CD4-positive, alpha-beta T cell (primary cell): ENCODE data around the gene PCCA. TPM values are rescaled to one million over a fixed set of nuclear protein-coding genes. Genes with fewer than 3 reads are reported as not detected.

Source experiments
- ATAC-seq: fragments of 200-7000 bp; cut with Tn5 transposase; one replicate; pipeline ENCODE4 v1.10.0; 2022; ENCODE audit warnings: mild to moderate bottlenecking; ENCODE audit not compliant: poor library complexity
- CTCF ChIA-PET: fragments of 350-600 bp; sonication (Branson Sonifier 250); formaldehyde crosslinking; loops from one replicate; lab custom pipeline; 2021; ENCODE audit warnings: antibody characterized with exemption, inconsistent platforms; lab: Charles Lee
- POLR2A ChIA-PET: fragments of 350-600 bp; sonication (Branson Sonifier 250); formaldehyde crosslinking; loops from one replicate; lab custom pipeline; 2021; ENCODE audit warnings: antibody characterized with exemption, inconsistent platforms; lab: Charles Lee
- DNase-seq, 14 experiments: peaks; one replicate each; pipeline ENCODE4 v3.0.0-alpha.2; 2013 to 2020; ENCODE audit warnings: mixed read lengths in 2 of 14
- H3K27ac ChIP-seq, 2 donors: one replicate each; pipeline versions ENCODE4 v1.5.1 to v1.7.0; 2013; ENCODE audit warnings: low read length in 2 of 2, low read depth in 1 of 2, mild to moderate bottlenecking in 1 of 2
- H3K27me3 ChIP-seq, 2 experiments: 1 replicate in 1 of 2; 2 replicates in 1 of 2; pipeline versions ENCODE4 v1.6.1 to v1.7.0; 2013; ENCODE audit warnings: low read length in 2 of 2, control low read depth in 1 of 2, mild to moderate bottlenecking in 1 of 2, moderate library complexity in 1 of 2; ENCODE audit not compliant: insufficient read depth in 2 of 2, control insufficient read depth in 1 of 2
- H3K36me3 ChIP-seq: one replicate; pipeline ENCODE4 v1.6.1; 2013; ENCODE audit warnings: low read length, control low read depth; ENCODE audit not compliant: insufficient read depth
- H3K4me1 ChIP-seq: one replicate; pipeline ENCODE4 v1.6.1; 2013; ENCODE audit warnings: low read length, control low read depth; ENCODE audit not compliant: insufficient read depth
- H3K4me3 ChIP-seq: one replicate; pipeline ENCODE4 v1.5.1; 2013; ENCODE audit warnings: mild to moderate bottlenecking, low read length, moderate library complexity
- H3K9me3 ChIP-seq, 2 experiments: 1 replicate in 1 of 2; 2 replicates in 1 of 2; pipeline versions ENCODE4 v1.6.1 to v1.7.0; 2013; ENCODE audit warnings: low read length in 2 of 2, mild to moderate bottlenecking in 2 of 2, control low read depth in 1 of 2, moderate library complexity in 1 of 2; ENCODE audit not compliant: control insufficient read depth in 1 of 2, insufficient read depth in 1 of 2
- H3K27ac Mint-ChIP-seq: one replicate; pipeline ENCODE4 v1.8.0; 2020; ENCODE audit warnings: mixed read lengths
- H3K27me3 Mint-ChIP-seq: one replicate; pipeline ENCODE4 v1.8.0; 2021; ENCODE audit warnings: mixed read lengths
- H3K36me3 Mint-ChIP-seq: one replicate; pipeline ENCODE4 v1.8.0; 2021; ENCODE audit warnings: low read depth, mixed read lengths
- H3K4me1 Mint-ChIP-seq: one replicate; pipeline ENCODE4 v1.8.0; 2021; ENCODE audit warnings: low read depth, mixed read lengths
- H3K4me3 Mint-ChIP-seq: one replicate; pipeline ENCODE4 v1.8.0; 2020; ENCODE audit warnings: mild to moderate bottlenecking, mixed read lengths
- H3K9me3 Mint-ChIP-seq: one replicate; pipeline ENCODE4 v1.8.0; 2020; ENCODE audit warnings: mixed read lengths
- CTCF ChIP-seq: fragments of 200-600 bp; IDR thresholded peaks from one replicate; pipeline ENCODE4 v1.8.0; 2022; ENCODE audit warnings: antibody characterized with exemption, mild to moderate bottlenecking
- intact Hi-C, 2 experiments: fragments of 100-400 bp; cut with DNase I in 1 of 2; cut with micrococcal nuclease in 1 of 2; formaldehyde crosslinking; loops; one replicate each; pipeline versions ENCODE4 v1.15.1 to v1.9.0; 2023 to 2025; cut with DNase I, micrococcal nuclease
- total RNA-seq, 174 experiments: library from RNA in 2 of 174; stranded (reverse) in 2 of 174; gene quantifications; one replicate each; pipeline ENCODE4 v1.2.3 and lab custom pipeline; 2021 to 2026

PCCA gene
- total RNA-seq, 2 experiments from 2014 or later = 4.7 to 5.2 TPM

GRCh38 chr13:100461309-100462030, 372.6 kb downstream of the PCCA start:
- Histone ChIP-seq H3K27ac (no peak overlapping the region), H3K27me3 (no peaks in the 10 kb centered on the region), H3K36me3 (no peaks in the 10 kb centered on the region), H3K9me3 (peaks cover 0 to 4% of the 10 kb centered on the region in 2 experiments), H3K4me1 (no peaks in the 10 kb centered on the region), H3K4me3 (no peak overlapping the region)
- TF ChIP-seq CTCF = no peak
- POLR2A ChIA-PET = no interaction called here
- H3K9me3 Mint-ChIP-seq = no peaks in the 10 kb centered on the region
- DNase-seq = no peak
- H3K36me3 Mint-ChIP-seq = no peaks in the 10 kb centered on the region
- no peak overlapping the region for H3K4me3 Mint-ChIP-seq
- H3K27me3 Mint-ChIP-seq = no peaks in the 10 kb centered on the region
- no peaks in the 10 kb centered on the region for H3K4me1 Mint-ChIP-seq
- intact Hi-C loops = no loop called here
- CTCF ChIA-PET = no interaction called here
- ATAC-seq = no peak
- no peak overlapping the region for H3K27ac Mint-ChIP-seq

- H3K4me3 ChIP-seq = no peak overlapping the region
- Mint-ChIP-seq H3K27ac (no peak overlapping the region), H3K27me3 (no peaks in the 10 kb centered on the region), H3K36me3 (no peaks in the 10 kb centered on the region), H3K4me1 (no peaks in the 10 kb centered on the region), H3K9me3 (no peaks in the 10 kb centered on the region), H3K4me3 (no peak overlapping the region)
- ChIA-PET POLR2A (no interaction called here), CTCF (no interaction called here)
- H3K9me3 ChIP-seq = peaks cover 0 to 4% of the 10 kb centered on the region in 2 experiments
- ATAC-seq = no peak
- no peak for DNase-seq
- no peak overlapping the region for H3K27ac ChIP-seq
- intact Hi-C loops = no loop called here
- no peak for TF ChIP-seq CTCF
- no peaks in the 10 kb centered on the region for H3K4me1 ChIP-seq
- H3K36me3 ChIP-seq = no peaks in the 10 kb centered on the region
- no peaks in the 10 kb centered on the region for H3K27me3 ChIP-seq
Measured at GRCh38 chr13:100464006-100464405, 375.1 kb downstream of the PCCA start.

- Histone ChIP-seq H3K27me3 (no peaks in the 10 kb centered on the region), H3K4me1 (no peaks in the 10 kb centered on the region), H3K4me3 (no peak overlapping the region), H3K9me3 (no peaks in the 10 kb centered on the region), H3K36me3 (no peaks in the 10 kb centered on the region), H3K27ac (no peak overlapping the region)
- ChIA-PET CTCF (no interaction called here), POLR2A (no interaction called here)
- no peak for DNase-seq
- Mint-ChIP-seq H3K4me1 (no peaks in the 10 kb centered on the region), H3K4me3 (no peak overlapping the region), H3K27ac (no peak overlapping the region), H3K9me3 (no peaks in the 10 kb centered on the region), H3K36me3 (no peaks in the 10 kb centered on the region), H3K27me3 (no peaks in the 10 kb centered on the region)
- no peak for TF ChIP-seq CTCF
- no peak for ATAC-seq
- intact Hi-C loops = no loop called here
Measured at GRCh38 chr13:100465558-100465957, 376.7 kb downstream of the PCCA start.
